ENCODE data around the gene THSD8.
"Not testable (repeated sequence)": the region's sequence is repeated elsewhere in the genome, so short reads cannot be mapped to it uniquely, and the experiment has no call there.

The THSD8 gene

DNA sequence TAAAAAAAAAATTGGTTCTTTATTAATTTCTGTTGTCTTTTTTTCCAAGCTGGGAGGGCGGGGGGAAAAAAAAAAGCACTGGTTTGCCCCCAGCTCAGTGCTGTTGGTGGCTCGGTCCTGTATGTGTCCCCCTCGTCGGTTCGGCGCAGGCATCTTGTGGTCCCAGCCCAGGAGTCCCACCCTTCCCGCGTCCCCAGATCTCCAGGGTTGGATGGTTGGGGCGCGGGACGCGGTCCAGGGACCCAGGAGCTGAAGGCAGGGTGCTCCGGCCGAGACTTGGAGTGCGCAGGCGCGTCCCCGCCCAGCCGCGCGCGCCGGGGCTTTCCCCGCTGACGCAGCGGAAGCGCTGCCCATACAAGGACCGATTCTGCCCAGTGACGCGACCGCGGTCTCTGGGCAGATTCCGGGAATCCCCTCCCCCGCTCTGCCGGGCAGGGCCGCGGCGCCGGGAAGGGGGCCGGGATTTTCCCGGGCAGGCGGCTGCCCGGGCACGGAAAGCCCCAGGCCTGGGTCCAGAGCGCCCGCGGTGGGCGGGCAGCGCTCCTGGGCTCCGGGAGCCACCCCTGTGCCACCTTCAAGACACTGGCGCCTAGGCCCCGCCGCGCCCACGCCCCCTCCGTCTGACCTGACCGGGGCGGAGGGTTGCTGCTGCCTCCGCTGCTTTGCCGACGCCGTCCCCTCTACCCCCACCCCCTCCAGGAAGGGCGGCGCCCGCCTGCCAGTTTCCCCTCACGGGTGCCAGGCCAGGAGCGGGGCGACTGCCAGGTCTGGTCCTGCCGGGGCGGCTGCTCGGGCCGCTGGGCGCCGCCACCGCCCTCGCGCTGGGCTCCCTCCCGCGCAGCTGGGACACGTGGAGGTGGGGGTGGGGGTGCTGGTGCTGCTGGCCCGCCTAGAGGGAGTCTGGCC, 8.3 kb upstream of the THSD8 start:
- peak; percentile 85 for DNase-seq

DNA sequence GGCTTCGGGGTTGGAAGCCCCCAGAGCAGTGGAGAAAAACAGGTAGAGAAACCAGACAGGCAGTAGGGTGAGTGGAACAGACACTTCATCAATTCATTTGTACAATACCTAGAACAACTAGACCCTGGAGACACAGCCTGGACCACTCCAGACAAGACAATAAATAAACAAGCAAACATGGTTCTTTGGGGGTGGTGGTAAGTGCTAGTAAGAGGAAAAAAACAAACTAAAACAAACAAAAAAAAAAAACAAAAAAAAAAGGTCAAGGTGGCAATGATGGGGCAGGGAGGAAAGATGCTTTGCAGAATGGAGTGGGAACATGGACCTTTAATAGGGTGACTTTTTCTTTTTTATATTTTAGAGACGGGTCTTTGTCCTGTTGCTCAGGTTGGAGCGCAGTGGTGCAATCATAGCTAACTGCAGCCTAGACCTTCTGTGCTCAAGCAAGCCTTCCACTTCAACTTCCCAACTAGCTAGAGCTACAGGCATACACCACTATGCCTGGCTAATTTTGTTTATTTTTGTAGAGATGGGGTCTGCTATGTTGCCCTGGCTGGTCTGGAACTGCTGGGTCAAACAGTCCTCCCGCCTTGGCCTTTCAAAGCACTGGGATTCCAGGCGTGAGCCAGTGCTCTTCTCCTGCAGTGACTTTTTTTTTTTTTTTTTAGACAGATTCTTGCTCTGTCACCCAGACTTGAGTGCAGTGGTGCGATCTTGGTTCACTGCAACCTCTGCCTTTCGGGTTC, 7.5 kb upstream of the THSD8 start:
- no peak for DNase-seq

DNA sequence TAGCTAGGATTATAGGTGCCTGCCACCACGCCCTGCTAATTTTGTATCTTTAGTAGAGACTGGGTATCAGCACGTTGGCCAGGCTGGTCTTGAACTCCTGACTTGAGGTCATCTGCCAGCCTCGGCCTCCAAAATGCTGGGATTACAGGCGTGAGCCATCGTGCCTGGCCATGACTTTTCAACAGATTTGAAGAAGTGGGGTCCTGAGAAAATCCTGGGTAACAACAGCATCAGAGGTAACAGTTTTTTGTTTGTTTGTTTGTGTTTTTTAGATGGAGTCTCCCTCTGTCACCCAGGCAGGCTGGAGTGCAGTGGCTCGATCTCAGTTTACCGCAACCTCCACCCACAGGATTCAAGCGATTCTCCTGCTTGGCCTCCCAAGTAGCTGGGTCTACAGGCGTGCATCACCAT, 6.9 kb upstream of the THSD8 start:
- DNase-seq: no peak

- DNase-seq: peak; percentile 56
These were observed 5.5 kb upstream of the THSD8 start for GRCh38 chr19:12796146-12797071.

- DNase-seq: no peak
These were observed 4.7 kb upstream of the THSD8 start for GRCh38 chr19:12797141-12797587.

GRCh38 chr19:12797607-12798006, 4.3 kb upstream of the THSD8 start:
- DNase-seq: not testable (repeated sequence)

- DNase-seq: no peak
These were observed 2.0 kb upstream of the THSD8 start for GRCh38 chr19:12799742-12800465.

DNA sequence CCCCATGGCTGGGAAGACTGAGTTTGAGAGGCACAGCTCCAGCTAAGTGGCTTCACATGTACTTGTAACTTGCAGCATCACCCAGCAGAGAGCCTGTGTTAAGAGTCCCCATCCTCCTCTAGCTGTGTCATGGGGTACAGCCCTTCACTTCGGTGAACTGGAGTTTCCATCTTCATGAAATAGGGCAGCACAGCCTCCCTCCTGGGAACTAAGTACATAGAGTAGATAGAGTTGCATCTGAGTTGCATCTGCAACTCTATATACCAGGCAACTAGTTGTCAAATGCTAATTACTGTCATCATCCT, 1.5 kb upstream of the THSD8 start:
- no peak for DNase-seq

DNA sequence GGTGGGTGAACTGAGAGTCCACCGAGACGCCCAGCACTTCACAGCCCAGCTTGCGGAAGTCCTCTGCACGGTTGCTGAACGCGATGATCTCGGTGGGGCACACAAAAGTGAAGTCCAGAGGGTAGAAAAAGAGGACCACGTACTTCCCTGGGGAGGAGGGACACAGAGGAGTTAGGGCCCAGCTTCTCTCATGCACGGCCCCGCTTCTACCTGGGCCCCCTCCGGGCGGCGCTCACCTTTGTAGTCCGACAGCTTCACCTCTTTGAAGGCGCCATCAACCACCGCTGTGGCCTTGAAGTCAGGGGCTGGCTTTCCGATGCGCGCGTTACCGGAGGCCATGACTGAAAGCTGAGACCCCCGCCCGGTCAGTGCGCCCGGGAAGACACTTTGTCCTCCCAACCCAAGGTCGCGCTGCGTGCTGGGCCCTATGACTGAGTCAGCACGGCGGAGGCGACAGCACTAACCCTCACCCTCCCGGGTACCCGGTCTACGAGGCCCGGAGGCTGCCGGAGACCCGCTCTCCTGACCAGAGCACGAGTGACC, 875 bp upstream of the THSD8 start:
- no peak for DNase-seq

DNA sequence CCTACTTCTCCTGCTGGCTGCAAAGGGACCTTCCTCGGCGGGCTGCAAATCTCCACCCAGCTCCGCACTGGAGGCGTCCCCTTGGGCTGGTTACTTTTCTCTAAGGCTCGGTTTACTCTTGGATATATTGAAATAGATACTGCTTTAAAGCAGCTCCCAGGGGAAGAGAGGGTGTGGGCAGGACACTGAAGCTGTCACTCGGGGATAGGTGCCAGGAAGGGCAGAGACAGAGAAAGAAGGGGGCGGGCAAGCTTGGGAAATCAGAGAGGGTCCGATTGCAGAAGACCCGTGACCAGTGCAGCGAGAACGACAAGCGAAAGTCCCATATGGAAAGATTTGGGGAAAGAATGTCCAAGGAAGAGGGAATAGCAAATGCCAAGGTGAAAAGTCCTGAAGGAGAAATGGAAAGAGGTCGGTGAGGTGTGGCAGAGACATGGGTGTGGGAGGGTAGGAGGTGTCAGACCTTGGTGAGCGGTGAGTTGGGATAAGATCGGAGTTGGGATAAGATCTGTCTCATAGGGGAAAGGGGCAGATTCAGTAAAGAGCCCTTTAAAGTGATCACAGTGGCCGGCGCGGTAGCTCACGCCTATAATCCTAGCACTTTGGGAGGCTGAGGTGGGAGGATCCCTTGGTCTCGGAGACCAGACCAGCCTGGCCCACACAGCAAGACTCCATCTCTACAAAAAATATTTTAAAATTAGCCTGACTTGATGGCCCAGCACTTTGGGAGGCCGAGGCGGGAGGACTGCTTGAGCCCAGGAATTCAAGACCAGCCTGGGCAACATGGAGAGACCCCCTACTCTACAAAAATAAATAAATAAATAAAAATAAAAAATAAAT, 618 bp downstream of the THSD8 start:
- DNase-seq: no peak

- no peak for DNase-seq
These were observed 2.2 kb downstream of the THSD8 start for GRCh38 chr19:12804051-12804450.

DNA sequence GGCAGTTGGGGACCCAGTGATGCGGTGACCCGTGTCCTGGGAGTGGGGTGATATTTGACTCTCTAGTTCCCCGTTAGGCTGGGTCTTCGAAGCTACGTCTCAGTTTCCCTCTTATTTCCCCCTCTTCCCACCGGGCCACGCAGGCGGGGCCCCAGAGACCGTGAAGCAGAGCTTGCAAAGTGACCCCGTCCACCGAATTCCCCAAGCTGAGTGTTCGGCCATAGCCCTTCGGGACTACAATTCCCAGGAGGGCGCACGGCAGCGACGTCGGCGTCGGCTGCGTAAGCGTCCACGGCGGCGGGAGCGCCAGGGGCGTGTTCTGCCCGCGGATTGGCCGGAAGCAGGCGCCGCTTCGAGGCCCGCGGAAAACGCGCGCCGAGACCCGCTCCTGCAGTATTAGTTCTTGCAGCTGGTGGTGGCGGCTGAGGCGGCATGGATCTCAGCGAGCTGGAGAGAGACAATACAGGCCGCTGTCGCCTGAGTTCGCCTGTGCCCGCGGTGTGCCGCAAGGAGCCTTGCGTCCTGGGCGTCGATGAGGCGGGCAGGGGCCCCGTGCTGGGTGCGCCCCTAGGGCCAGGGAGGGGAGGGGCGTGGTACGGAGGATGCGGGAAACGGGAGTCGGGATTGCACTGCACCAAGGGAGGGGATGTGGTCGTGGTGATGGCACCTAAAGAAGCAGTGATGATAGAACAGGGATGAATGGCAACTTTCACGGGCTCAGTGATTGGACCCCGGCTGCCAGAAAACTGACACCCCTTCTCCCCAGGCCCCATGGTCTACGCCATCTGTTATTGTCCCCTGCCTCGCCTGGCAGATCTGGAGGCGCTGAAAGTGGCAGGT, 4.6 kb downstream of the THSD8 start, which contains the start of gene RNASEH2A:
Gene RNASEH2A (plus strand): TSS at position 343 of the 840 bp plus-strand sequence. CDS start 90 bp downstream, at position 433.
- peak; percentile 89 for DNase-seq

- DNase-seq: no peak
These were observed 13.2 kb downstream of the THSD8 start for GRCh38 chr19:12815088-12815487.

- not testable (repeated sequence) for DNase-seq
These were observed 15.3 kb downstream of the THSD8 start for GRCh38 chr19:12817188-12817587.

DNA sequence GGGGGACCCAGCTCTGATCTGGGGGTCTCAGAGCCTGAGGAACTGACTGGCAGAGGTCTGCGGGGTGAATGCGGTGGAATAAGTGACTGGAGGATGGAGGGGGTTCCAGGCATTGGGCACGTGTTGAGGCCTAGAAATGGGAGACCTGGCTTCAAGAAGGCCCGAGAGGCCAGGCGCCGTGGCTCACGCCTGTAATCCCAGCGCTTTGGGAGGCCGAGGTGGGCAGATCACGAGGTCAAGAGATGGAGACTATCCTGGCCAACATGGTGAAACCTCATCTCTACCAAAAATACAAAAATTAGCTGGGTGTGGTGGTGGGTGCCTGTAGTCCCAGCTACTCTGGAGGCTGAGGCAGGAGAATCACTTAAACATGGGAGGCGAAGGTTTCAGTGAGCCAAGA, 15.9 kb downstream of the THSD8 start:
- not testable (repeated sequence) for DNase-seq

DNA sequence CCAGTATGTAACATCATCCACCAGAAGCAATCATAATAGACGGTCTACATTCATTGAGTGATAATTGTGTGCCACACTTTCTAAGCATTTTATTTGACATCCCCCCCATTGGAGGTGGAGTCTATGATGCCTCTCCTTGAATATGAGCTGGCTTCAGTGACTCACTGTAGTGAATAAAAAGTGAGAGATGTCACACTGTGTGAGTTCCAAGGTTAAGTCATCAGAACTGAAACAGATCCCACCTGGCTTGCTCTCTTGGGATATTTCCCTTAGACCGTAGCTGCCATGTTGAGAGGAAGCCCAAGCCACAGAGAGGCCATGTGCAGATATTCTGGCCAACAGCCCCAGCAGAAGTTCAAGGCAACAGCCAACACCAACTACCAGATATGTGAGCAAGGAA, 19.9 kb downstream of the THSD8 start:
- no peak for DNase-seq

DNA sequence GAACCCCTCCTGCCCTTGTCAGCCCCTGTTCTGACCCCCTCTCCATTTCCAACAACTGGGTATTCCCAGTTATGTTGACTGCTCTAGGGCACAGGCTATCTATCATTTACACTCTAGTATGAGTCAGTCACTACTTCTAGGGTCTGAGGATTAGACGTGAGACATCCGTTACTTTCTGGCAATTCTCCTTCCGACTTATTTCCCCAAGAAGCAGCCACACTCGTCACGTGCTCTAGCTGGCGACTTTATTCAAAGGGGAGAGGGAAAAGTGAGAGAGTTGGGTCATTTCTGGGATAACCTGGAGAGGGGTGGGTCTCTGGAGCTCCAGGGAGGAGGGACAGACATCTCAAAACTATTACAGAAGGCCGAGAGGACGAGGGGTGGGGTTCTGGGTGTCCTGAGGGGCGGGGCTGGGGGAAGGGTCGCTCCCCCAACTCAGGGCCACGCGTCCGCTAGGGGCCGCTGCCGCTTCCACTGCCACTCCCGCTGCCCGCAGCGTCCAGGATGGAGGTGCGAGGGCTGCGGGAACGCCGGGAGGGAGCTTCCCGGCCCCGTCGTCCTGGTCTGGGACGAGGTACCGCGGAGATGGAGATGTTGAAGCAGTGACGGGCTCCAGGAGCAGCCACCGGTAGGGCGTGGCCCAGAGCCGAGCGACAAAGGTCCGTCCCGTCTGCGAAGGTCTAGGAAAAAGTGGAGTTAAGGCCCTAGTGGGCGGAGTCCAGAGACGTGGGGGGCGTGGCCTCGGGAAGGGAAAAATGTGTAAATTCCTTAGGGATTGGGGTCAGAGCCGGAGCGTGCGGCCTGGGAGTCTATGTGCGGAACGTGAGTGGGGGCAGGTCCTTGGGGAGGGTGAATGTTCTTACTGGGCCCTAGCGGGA, 23.6 kb downstream of the THSD8 start:
- no peak for DNase-seq

- DNase-seq: peak; percentile 28
These were observed 26.6 kb downstream of the THSD8 start for GRCh38 chr19:12828494-12828893.

GRCh38 chr19:12833418-12833737, 31.5 kb downstream of the THSD8 start:
- DNase-seq: no peak
